Activated T-cell treated with anti-CD3 and anti-CD28 coated beads, Interleukin-2, amount 50 U/mL, for 4 hours (primary cell): ENCODE data around the gene LALBA. TPM values are rescaled to one million over a fixed set of nuclear protein-coding genes. Genes with fewer than 3 reads are reported as not detected.
A peak's percentile ranks its signal among the peaks of the same experiment; 100 is the strongest.
"Not testable (repeated sequence)": the region's sequence is repeated elsewhere in the genome, so short reads cannot be mapped to it uniquely, and the experiment has no call there.

ENCODE experiments used
- ATAC-seq, 2 donors: fragments of 200-7000 bp; cut with Tn5 transposase; one replicate each; pipeline ENCODE4 v1.10.0; 2021
- DNase-seq: peaks from one replicate; pipeline ENCODE4 v3.0.0-alpha.2; 2020
- H3K27me3 Mint-ChIP-seq: one replicate; pipeline ENCODE4 v1.8.0; 2021; ENCODE audit warnings: low read depth, mixed read lengths
- H3K36me3 Mint-ChIP-seq: one replicate; pipeline ENCODE4 v1.8.0; 2022; ENCODE audit warnings: mixed read lengths; ENCODE audit not compliant: insufficient read depth
- H3K4me1 Mint-ChIP-seq: one replicate; pipeline ENCODE4 v1.8.0; 2021; ENCODE audit warnings: low read depth, mixed read lengths
- H3K4me3 Mint-ChIP-seq: one replicate; pipeline ENCODE4 v1.8.0; 2021; ENCODE audit warnings: mild to moderate bottlenecking, moderate library complexity, mixed read lengths
- H3K9me3 Mint-ChIP-seq: one replicate; pipeline ENCODE4 v1.8.0; 2021; ENCODE audit warnings: mixed read lengths
- total RNA-seq, 3 donors: library from RNA; stranded (reverse); gene quantifications; one replicate each; pipeline ENCODE4 v1.2.1, GENCODE V29; 2021

Gene LALBA
- total RNA-seq, 3 donors from 2014 or later: not detected

DNA sequence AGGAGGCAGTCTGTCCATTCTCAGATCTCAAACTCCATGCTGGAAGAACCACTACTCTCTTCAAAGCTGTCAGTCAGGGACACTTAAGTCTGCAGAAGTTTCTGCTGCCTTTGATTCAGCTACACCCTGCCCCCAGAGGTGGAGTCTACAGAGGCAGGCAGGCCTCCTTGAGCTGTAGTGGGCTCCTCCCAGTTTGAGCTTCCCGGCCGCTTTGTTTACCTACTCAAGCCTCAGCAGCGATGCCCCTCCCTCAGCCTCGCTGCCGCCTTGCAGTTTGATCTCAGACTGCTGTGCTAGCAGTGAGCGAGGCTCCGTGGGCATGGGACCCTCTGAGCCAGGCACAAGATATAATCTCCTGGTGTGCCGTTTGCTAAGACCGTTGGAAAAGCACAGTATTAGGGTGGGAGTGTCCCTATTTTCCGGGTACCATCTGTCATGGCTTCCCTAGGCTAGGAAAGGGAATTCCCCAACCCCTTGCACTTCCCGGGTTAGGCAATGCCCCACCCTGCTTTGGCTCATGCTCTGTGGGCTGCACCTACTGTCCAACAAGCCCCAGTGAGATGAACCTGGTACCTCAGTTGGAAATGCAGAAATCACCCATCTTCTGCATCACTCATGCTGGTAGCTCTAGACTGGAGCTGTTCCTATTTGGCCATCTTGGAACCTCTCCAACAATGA lies 16.0 kb downstream of the LALBA start:
- not testable (repeated sequence) for H3K4me3 Mint-ChIP-seq, DNase-seq, H3K9me3 Mint-ChIP-seq, ATAC-seq, H3K27me3 Mint-ChIP-seq, H3K36me3 Mint-ChIP-seq
- peaks cover 10% of the 10 kb centered on the region for H3K4me1 Mint-ChIP-seq

DNA sequence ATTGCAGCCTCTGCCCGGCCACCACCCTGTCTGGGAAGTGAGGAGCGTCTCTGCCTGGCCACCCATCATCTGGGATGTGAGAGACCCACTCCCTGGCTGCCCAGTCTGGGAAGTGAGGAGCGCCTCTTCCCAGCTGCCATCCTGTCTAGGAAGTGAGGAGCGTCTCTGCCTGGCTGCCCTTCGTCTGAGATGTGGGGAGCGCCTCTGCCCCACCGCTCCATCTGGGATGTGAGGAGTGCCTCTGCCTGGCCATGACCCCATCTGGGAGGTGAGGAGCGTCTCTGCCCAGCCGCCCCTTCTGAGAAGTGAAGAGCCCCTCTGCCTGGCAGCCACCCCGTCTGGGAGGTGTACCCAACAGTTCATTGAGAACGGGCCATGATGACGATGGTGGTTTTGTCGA lies 18.2 kb downstream of the LALBA start:
- ATAC-seq, H3K36me3 Mint-ChIP-seq, DNase-seq, H3K4me3 Mint-ChIP-seq, H3K27me3 Mint-ChIP-seq, H3K9me3 Mint-ChIP-seq: not testable (repeated sequence)
- peaks cover 10% of the 10 kb centered on the region for H3K4me1 Mint-ChIP-seq

DNA sequence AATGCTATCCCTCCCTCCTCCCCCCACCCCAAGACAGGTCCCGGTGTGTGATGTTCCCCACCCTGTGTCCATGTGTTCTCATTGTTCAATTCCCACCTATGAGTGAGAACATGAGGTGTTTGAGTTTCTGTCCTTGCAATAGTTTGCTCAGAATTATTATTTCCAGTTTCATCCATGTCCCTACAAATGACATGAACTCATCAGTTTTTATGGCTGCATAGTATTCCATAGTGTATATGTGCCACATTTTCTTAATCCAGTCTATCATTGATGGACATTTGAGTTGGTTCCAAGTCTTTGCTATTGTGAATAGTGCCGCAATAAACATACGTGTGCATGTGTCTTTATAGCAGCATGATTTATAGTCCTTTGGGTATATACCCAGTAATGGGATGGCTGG lies 22.8 kb downstream of the LALBA start:
- H3K9me3 Mint-ChIP-seq, H3K4me3 Mint-ChIP-seq, DNase-seq, H3K36me3 Mint-ChIP-seq, H3K27me3 Mint-ChIP-seq, H3K4me1 Mint-ChIP-seq, ATAC-seq: not testable (repeated sequence)

DNA sequence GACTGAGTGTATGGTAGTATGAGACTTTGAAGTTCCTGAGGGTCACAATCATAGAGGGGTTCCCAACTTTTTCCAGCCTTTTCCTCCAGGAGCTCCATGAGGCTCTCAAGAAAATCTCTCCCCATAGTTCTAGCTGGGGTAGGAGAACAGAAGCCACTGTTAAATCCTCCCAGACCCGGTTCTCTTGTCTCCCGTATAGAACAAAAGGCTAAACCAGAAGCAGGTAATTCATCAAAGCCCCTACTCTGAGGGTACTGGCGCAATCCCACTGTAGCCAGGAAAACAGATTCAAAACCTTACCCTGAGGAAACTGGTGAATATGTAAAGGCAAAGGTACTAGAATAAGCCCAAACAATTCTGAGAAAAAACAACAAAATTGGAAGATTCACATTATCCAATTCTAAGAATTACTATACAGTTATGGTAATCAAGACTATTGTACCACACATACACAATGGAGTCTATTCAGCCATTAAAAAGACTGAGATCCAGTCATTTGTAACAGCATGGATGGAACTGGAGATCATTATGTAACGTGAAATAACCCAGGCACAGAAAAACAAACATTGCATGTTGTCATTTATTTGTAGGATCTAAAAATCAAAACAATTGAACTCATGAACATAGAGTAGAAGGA lies 23.9 kb downstream of the LALBA start:
- Mint-ChIP-seq H3K4me1 (no peaks in the 10 kb centered on the region), H3K4me3 (no peak overlapping the region), H3K9me3 (no peaks in the 10 kb centered on the region), H3K36me3 (no peaks in the 10 kb centered on the region), H3K27me3 (peaks cover 6% of the 10 kb centered on the region)
- ATAC-seq (no peak), DNase-seq (no peak)

DNA sequence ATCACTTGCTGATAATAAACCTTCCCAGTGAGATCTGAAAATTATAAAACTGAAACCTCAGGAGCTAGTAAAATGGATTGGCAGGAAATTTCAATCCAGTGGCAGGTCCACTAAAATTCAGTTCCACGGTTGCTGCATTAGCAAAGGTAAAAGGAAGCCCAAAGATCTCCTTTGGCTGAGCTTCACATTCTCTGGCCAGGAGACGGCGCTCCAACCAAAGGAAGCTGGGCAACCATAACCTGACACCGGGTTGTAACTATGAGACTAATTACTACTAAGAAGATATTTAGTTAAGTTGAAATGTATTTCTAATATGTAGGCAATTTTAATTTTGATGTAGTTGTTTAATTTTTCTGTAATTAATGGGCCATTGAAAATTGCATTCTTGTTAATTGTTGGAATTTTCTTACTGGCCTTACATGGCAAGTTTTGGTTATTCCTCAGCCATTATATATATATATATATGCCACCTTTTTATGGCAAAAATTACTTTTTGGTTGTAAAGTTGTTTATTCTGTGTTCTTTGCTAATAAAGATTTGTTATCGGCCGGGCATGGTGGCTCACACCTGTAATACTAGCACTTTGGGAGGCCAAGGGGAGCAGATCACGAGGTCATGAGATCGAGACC lies 27.4 kb downstream of the LALBA start:
- no peaks in the 10 kb centered on the region for H3K9me3 Mint-ChIP-seq
- peak in 1 of 2 donors; percentile 55 for ATAC-seq
- peak; percentile 27 for DNase-seq
- no peaks in the 10 kb centered on the region for H3K36me3 Mint-ChIP-seq
- H3K4me1 Mint-ChIP-seq: peaks cover 6% of the 10 kb centered on the region
- H3K4me3 Mint-ChIP-seq: no peak overlapping the region
- H3K27me3 Mint-ChIP-seq: peaks cover 6% of the 10 kb centered on the region

DNA sequence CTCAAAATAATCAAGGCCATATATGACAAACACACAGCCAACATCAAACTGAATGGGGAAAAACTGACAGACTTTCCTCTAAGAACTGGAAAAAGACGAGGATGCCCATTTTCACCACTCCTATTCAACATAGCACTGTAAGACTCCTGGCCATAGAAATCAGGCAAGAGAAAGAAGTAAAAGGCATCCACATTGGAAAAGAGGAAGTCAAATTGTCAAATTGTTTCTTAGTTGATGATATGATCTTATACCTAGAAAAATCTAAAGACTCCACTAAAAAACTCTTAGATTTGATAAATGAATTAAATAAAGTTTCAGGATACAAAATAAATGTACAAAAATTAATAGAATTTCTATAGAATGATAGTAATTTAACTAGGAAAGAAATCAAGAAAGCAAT lies 33.2 kb downstream of the LALBA start:
- no peaks in the 10 kb centered on the region for H3K9me3 Mint-ChIP-seq
- DNase-seq: no peak
- H3K4me1 Mint-ChIP-seq: peaks cover 27% of the 10 kb centered on the region
- H3K4me3 Mint-ChIP-seq: no peak overlapping the region
- H3K27me3 Mint-ChIP-seq: no peaks in the 10 kb centered on the region
- peaks cover 2% of the 10 kb centered on the region for H3K36me3 Mint-ChIP-seq
- ATAC-seq: no peak

DNA sequence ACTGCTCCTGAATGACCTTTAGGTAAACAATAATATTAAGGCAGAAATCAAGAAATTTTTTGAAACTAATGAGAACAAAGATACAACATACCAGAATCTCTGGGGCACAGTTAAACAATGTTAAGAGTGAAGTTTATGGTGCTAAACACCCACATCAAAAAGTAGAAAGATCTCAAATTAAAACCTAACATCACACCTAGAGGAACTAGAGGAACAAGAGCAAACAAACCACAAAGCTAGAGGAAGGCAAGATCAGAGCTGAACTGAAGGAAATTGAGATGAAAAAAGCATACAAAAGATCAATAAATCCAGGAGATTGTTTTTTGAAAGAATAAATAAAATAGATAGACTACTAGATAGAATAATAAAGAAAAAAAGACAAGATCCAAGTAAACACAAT lies 37.2 kb downstream of the LALBA start:
- H3K36me3 Mint-ChIP-seq: peaks cover 2% of the 10 kb centered on the region
- no peak for DNase-seq
- H3K4me1 Mint-ChIP-seq: peaks cover 25% of the 10 kb centered on the region
- H3K4me3 Mint-ChIP-seq: peak overlapping the region; percentile 9
- ATAC-seq: no peak
- H3K27me3 Mint-ChIP-seq: peaks cover 4% of the 10 kb centered on the region
- no peaks in the 10 kb centered on the region for H3K9me3 Mint-ChIP-seq

DNA sequence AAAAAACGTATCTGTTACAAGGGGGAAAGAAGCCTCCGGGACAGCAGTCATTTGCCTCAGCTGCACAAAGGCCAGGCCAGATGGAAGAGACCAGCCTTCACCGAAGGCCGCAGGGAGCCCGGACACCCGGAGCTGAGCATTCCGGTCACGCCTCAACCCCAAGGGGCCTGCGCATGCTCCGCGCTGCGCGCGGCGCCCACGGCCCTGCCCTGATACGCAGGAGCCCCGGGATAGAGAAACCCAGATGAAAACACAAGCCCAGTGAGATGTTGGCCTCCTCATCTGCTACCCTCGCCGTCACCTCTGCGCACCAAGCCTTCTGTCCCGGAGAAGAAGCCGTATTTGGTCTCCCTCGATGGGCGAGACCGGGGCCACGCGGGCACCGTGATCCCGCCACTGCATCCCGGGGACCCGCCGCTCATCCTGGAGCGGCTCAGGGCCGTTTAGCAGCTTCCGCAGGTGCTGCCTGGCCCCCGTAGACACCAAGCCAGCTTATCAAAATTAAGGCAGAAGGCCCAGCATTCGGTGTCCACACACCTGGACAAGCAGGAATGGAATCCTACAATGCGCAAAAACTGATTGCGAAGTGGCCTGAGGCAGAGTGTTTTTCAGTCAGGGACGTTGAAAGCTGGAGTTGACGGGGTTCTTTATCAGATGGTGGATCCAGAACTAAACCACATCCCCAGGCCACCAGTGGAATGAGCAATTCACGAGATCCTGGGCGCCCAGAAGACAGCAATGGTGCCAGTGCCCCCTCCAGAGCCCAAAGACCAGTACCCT lies 41.8 kb downstream of the LALBA start:
- Mint-ChIP-seq H3K36me3 (no peaks in the 10 kb centered on the region), H3K4me1 (peaks cover 16% of the 10 kb centered on the region), H3K4me3 (no peak overlapping the region), H3K27me3 (peaks cover 9% of the 10 kb centered on the region), H3K9me3 (no peaks in the 10 kb centered on the region)
- ATAC-seq: no peak
- DNase-seq: no peak

DNA sequence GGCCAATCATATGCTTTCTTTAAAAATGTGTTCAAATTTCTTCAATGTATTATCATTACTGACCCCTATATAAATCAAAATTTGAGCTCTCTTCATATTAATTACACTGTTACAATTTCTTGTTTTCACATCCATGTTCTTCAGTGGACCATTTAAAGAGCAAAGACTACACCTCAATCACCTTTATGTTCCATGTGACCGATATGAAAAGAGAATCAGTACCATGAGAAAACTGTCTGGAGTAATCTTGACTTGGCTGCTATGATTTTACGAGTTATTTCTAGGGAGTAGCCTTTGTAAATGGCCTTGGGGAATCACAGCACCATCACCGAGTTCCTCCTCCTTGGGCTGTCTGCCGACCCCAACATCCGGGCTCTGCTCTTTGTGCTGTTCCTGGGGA lies 44.5 kb downstream of the LALBA start, which contains the start of gene OR8S1:
Gene OR8S1 (plus strand): TSS at position 301 of the 400 bp plus-strand sequence. CDS start 0 bp downstream, at position 301.
- ATAC-seq (no peak), DNase-seq (no peak)
- Mint-ChIP-seq H3K4me3 (no peak within 1 kb of the TSS), H3K9me3 (no peaks in the 10 kb centered on the region), H3K4me1 (no peaks in the 10 kb centered on the region), H3K36me3 (no peaks in the 10 kb centered on the region), H3K27me3 (peaks cover 8% of the 10 kb centered on the region)

DNA sequence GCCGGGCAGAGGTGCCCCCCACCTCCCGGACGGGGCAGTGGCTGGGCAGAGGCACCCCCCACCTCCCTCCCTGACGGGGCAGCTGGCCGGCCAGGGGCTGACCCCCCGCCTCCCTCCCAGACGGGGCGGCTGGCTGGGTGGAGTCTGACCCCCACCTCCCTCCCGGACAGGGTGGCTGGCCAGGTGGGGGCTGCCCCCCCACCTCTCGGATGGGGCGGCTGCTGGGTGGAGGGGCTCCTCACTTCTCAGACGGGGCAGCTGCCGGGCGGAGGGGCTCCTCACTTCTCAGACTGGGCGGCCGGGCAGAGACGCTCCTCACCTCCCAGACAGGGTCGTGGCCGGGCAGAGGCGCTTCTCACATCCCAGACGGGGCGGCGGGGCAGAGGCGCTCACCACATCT lies 49.5 kb downstream of the LALBA start:
- not testable (repeated sequence) for H3K9me3 Mint-ChIP-seq, DNase-seq, H3K36me3 Mint-ChIP-seq, H3K4me3 Mint-ChIP-seq, H3K27me3 Mint-ChIP-seq, ATAC-seq, H3K4me1 Mint-ChIP-seq

Other genes with a start within 250 kb of the LALBA start
- 1 to 10 TPM; 4.3 to 8.3 (median 7.3) TPM for gene ZNF641, start 219.1 kb downstream of the LALBA start, total RNA-seq
- not detected for gene ANP32D, start 97.5 kb downstream of the LALBA start, total RNA-seq
- gene C12orf54, start 87.5 kb downstream of the LALBA start, total RNA-seq: not detected
- not detected for gene OR8S1, start 44.4 kb downstream of the LALBA start, total RNA-seq
- 10 to 100 TPM; 47.9 to 68.1 (median 68.0) TPM for gene KANSL2, start 112.2 kb upstream of the LALBA start, total RNA-seq
- gene CCNT1, start 146.7 kb upstream of the LALBA start, total RNA-seq: 10 to 100 TPM; 33.7 to 37.7 (median 35.9) TPM
- gene ADCY6, start 219.0 kb upstream of the LALBA start, total RNA-seq: under 1 TPM; 0.22 to 0.53 (median 0.40) TPM
- 1 to 10 TPM; 1.7 to 3.5 (median 2.3) TPM for gene CACNB3, start 248.4 kb upstream of the LALBA start, total RNA-seq